Measurements from ENCODE around the gene EPHA6. TPM values are rescaled to one million over a fixed set of nuclear protein-coding genes. Genes with fewer than 3 reads are reported as not detected.

Gene EPHA6
- total RNA-seq, 4 donors from 2014 or later: not detected

DNA sequence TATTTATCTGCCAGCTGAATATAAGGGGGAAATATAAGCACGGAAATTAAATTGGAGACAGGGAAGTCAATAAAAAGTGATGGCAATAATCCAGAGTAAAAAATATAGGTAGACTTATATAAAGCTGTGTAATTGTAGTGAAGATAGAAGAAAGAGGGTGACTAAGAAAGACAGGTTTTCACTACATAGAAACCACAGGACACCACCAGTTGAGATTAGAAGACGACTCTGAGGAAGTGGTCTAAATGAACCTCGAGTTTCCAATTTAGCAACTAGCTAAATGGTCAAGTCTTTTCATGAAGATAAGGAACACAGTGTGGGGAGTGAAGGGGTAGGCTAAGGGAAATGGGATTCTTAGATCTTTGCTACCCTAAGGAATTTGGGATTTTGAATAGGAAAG, 761.3 kb downstream of the EPHA6 start:
- TF ChIP-seq POLR2A (IDR thresholded peaks at IDR 0.05): no peak
- TF ChIP-seq, protein P1, sequence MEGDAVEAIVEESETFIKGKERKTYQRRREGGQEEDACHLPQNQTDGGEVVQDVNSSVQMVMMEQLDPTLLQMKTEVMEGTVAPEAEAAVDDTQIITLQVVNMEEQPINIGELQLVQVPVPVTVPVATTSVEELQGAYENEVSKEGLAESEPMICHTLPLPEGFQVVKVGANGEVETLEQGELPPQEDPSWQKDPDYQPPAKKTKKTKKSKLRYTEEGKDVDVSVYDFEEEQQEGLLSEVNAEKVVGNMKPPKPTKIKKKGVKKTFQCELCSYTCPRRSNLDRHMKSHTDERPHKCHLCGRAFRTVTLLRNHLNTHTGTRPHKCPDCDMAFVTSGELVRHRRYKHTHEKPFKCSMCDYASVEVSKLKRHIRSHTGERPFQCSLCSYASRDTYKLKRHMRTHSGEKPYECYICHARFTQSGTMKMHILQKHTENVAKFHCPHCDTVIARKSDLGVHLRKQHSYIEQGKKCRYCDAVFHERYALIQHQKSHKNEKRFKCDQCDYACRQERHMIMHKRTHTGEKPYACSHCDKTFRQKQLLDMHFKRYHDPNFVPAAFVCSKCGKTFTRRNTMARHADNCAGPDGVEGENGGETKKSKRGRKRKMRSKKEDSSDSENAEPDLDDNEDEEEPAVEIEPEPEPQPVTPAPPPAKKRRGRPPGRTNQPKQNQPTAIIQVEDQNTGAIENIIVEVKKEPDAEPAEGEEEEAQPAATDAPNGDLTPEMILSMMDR (IDR thresholded peaks at IDR 0.05 in 4 of 5, conservative IDR thresholded peaks at IDR 0.05 in 1 of 5): no peak
- no peak overlapping the region for H3K4me3 ChIP-seq
- intact Hi-C loops (cut with DNase I; ENCODE audit: low total_unique reads) (no loop called here), in situ Hi-C loops (cut with MboI; ENCODE audit: low sequenced_read_pairs in 4 of 4) (no loop called here)
- no peaks in the 10 kb centered on the region for H3K36me3 ChIP-seq
- H3K27ac ChIP-seq: no peak overlapping the region
- H3K27me3 ChIP-seq: no peaks in the 10 kb centered on the region
- H3K4me1 ChIP-seq: no peaks in the 10 kb centered on the region
- ATAC-seq (no peak), DNase-seq (no peak)
- H3K9me3 ChIP-seq: no peaks in the 10 kb centered on the region

DNA sequence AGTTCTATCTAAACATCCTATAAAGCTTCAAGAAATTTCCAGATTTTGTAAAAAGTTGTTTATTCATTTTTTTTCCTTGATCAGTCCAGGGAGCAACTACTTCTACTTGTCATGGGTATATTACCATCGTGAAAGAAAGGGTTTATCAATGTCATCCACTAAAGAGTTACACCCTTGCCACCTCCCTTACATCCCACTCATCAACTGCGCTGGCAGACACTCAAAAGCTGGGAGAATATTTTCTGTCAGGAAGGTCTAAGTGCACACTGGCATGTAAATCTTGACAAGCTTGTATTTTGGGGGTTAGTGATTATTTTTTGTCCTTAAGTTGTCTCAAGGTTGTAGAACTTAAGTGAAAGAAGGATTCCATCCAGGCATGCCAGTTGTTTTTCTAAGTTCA, 761.8 kb downstream of the EPHA6 start:
- H3K27me3 ChIP-seq: no peaks in the 10 kb centered on the region
- H3K4me1 ChIP-seq: no peaks in the 10 kb centered on the region
- H3K27ac ChIP-seq: no peak overlapping the region
- in situ Hi-C loops (cut with MboI; ENCODE audit: low sequenced_read_pairs in 4 of 4) (no loop called here), intact Hi-C loops (cut with DNase I; ENCODE audit: low total_unique reads) (no loop called here)
- DNase-seq (no peak), ATAC-seq (no peak)
- no peaks in the 10 kb centered on the region for H3K9me3 ChIP-seq
- no peak overlapping the region for H3K4me3 ChIP-seq
- TF ChIP-seq POLR2A (IDR thresholded peaks at IDR 0.05): no peak
- TF ChIP-seq, protein P1 (IDR thresholded peaks at IDR 0.05 in 4 of 5, conservative IDR thresholded peaks at IDR 0.05 in 1 of 5): no peak
- no peaks in the 10 kb centered on the region for H3K36me3 ChIP-seq

DNA sequence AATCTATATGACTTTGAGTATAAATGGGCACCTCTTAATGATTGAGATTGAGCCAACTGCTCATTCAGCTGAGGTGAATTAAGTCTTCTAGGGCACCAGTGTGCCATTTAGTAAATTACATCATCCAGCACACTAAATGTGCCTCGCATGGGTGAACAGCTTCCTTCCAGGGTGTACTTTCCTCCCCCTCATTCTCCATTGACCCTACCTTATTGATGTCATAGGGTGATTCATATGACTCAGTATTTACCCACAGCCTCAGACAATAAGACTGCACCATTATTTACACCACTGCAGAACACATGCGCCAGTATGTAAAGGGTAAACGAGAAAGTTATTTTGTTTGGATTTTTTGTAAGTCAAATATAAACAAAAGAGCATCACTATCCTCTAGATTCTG, 765.0 kb downstream of the EPHA6 start:
- ATAC-seq (no peak), DNase-seq (no peak)
- TF ChIP-seq, protein P1 (IDR thresholded peaks at IDR 0.05 in 4 of 5, conservative IDR thresholded peaks at IDR 0.05 in 1 of 5): no peak
- H3K36me3 ChIP-seq: no peaks in the 10 kb centered on the region
- H3K4me3 ChIP-seq: no peak overlapping the region
- no peak overlapping the region for H3K27ac ChIP-seq
- H3K4me1 ChIP-seq: no peaks in the 10 kb centered on the region
- in situ Hi-C loops (cut with MboI; ENCODE audit: low sequenced_read_pairs in 4 of 4): no loop called here
- H3K9me3 ChIP-seq: no peaks in the 10 kb centered on the region
- intact Hi-C loops (cut with DNase I; ENCODE audit: low total_unique reads): no loop called here
- no peaks in the 10 kb centered on the region for H3K27me3 ChIP-seq

- Histone ChIP-seq H3K4me1 (no peaks in the 10 kb centered on the region), H3K36me3 (no peaks in the 10 kb centered on the region), H3K9me3 (peaks cover 0 to 2% (median 0%) of the 10 kb centered on the region in 3 donors), H3K27ac (no peak overlapping the region), H3K4me3 (no peak overlapping the region), H3K27me3 (no peaks in the 10 kb centered on the region)
- ATAC-seq (no peak), DNase-seq (no peak)
- intact Hi-C loops (cut with DNase I; ENCODE audit: low total_unique reads) (no loop called here), in situ Hi-C loops (cut with MboI; ENCODE audit: low sequenced_read_pairs in 4 of 4) (no loop called here)
- TF ChIP-seq, protein P1 (IDR thresholded peaks at IDR 0.05 in 4 of 5, conservative IDR thresholded peaks at IDR 0.05 in 1 of 5): no peak
- TF ChIP-seq POLR2A (IDR thresholded peaks at IDR 0.05): no peak
Observed at GRCh38 chr3:97610626-97611025, 796.2 kb downstream of the EPHA6 start.

DNA sequence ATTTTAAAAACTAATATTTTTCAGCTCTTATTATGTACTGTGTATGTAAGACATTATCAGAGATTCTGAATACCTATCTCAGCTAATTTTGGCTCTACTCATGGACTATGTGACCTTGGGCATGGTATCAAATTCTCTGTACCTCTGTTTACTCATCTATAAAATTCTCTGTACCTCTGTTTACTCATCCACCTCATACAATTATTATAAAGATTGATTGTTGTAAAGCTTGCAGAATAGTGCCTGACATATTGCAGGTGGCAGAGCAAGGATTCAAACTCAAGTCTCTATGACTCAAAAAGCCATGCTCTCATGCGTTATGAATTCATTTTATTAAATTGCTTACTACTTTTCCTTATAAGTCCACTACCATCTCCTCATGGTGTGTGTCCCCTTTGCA, 798.2 kb downstream of the EPHA6 start:
- H3K27ac ChIP-seq: no peak overlapping the region
- H3K36me3 ChIP-seq: no peaks in the 10 kb centered on the region
- no peak for TF ChIP-seq POLR2A (IDR thresholded peaks at IDR 0.05)
- TF ChIP-seq, protein P1 (IDR thresholded peaks at IDR 0.05 in 4 of 5, conservative IDR thresholded peaks at IDR 0.05 in 1 of 5): no peak
- H3K27me3 ChIP-seq: no peaks in the 10 kb centered on the region
- no peaks in the 10 kb centered on the region for H3K4me1 ChIP-seq
- ATAC-seq (no peak), DNase-seq (no peak)
- H3K4me3 ChIP-seq: no peak overlapping the region
- intact Hi-C loops (cut with DNase I; ENCODE audit: low total_unique reads) (no loop called here), in situ Hi-C loops (cut with MboI; ENCODE audit: low sequenced_read_pairs in 4 of 4) (no loop called here)
- H3K9me3 ChIP-seq: no peaks in the 10 kb centered on the region

Measured in gastrocnemius medialis (tissue), 4 donors.